Neural crest cell (in vitro differentiated cells): Measurements from ENCODE around the gene ARHGEF40. TPM values are rescaled to one million over a fixed set of nuclear protein-coding genes. Genes with fewer than 3 reads are reported as not detected.

Experiments
- DNase-seq: peaks from one replicate; pipeline ENCODE4 v3.0.0; 2021; ENCODE audit warnings: low read depth, mixed read lengths, low spot score
- H3K27ac Mint-ChIP-seq: one replicate; pipeline ENCODE4 v1.8.0; 2021; ENCODE audit warnings: mild to moderate bottlenecking, mixed read lengths; ENCODE audit not compliant: unreplicated experiment
- H3K27me3 Mint-ChIP-seq: 2 replicates; pipeline ENCODE4 v1.8.0; 2021; ENCODE audit warnings: low read depth, mild to moderate bottlenecking, mixed read lengths
- H3K36me3 Mint-ChIP-seq: 2 replicates; pipeline ENCODE4 v1.8.0; 2021; ENCODE audit warnings: low read depth, mild to moderate bottlenecking, mixed read lengths
- H3K4me1 Mint-ChIP-seq: 2 replicates; pipeline ENCODE4 v1.8.0; 2021; ENCODE audit warnings: mixed read lengths
- H3K4me3 Mint-ChIP-seq: one replicate; pipeline ENCODE4 v1.8.0; 2021; ENCODE audit warnings: mild to moderate bottlenecking, mixed read lengths
- H3K9me3 Mint-ChIP-seq: 2 replicates; pipeline ENCODE4 v1.8.0; 2021; ENCODE audit warnings: mixed read lengths
- CTCF ChIP-seq: fragments of 200-600 bp; sonication (generic); conservative IDR thresholded peaks from 2 replicates; pipeline ENCODE4 v1.5.0; 2021; ENCODE audit warnings: antibody characterized with exemption, mild to moderate bottlenecking
- total RNA-seq: library from RNA; stranded (reverse); gene quantifications from 2 replicates; pipeline ENCODE4 v1.2.1, GENCODE V29; 2021

Gene ARHGEF40
- total RNA-seq, 1 donor from 2014 or later: 73.8 TPM

GRCh38 chr14:21041676-21042433 is 28.2 kb upstream of the ARHGEF40 start, which contains the start of gene RNASE7:
Gene RNASE7, plus strand, starts transcription at chr14:21042362. Its CDS starts 631 bp downstream, at chr14:21042993.
- Mint-ChIP-seq H3K27ac (peak within 1 kb of the TSS; percentile 83), H3K36me3 (no peaks in the 10 kb centered on the region), H3K27me3 (peaks cover 32% of the 10 kb centered on the region), H3K4me3 (no peak within 1 kb of the TSS), H3K4me1 (peaks cover 7% of the 10 kb centered on the region), H3K9me3 (no peaks in the 10 kb centered on the region)
- DNase-seq: no peak
- no peak for TF ChIP-seq CTCF

GRCh38 chr14:21042918-21043317 is 27.2 kb upstream of the ARHGEF40 start:
- no peaks in the 10 kb centered on the region for H3K9me3 Mint-ChIP-seq
- no peak overlapping the region for H3K4me3 Mint-ChIP-seq
- peaks cover 7% of the 10 kb centered on the region for H3K4me1 Mint-ChIP-seq
- no peak overlapping the region for H3K27ac Mint-ChIP-seq
- no peak for DNase-seq
- TF ChIP-seq CTCF: no peak
- H3K36me3 Mint-ChIP-seq: no peaks in the 10 kb centered on the region
- peaks cover 32% of the 10 kb centered on the region for H3K27me3 Mint-ChIP-seq

GRCh38 chr14:21043387-21043973 is 26.6 kb upstream of the ARHGEF40 start:
- H3K4me3 Mint-ChIP-seq: no peak overlapping the region
- H3K27ac Mint-ChIP-seq: no peak overlapping the region
- H3K36me3 Mint-ChIP-seq: no peaks in the 10 kb centered on the region
- TF ChIP-seq CTCF: no peak
- no peak for DNase-seq
- H3K4me1 Mint-ChIP-seq: peaks cover 7% of the 10 kb centered on the region
- H3K27me3 Mint-ChIP-seq: peaks cover 32% of the 10 kb centered on the region
- no peaks in the 10 kb centered on the region for H3K9me3 Mint-ChIP-seq

- TF ChIP-seq CTCF: no peak
- H3K9me3 Mint-ChIP-seq: no peaks in the 10 kb centered on the region
- DNase-seq: no peak
- no peak overlapping the region for H3K27ac Mint-ChIP-seq
- H3K36me3 Mint-ChIP-seq: no peaks in the 10 kb centered on the region
- no peak overlapping the region for H3K4me3 Mint-ChIP-seq
- H3K27me3 Mint-ChIP-seq: peaks cover 32% of the 10 kb centered on the region
- H3K4me1 Mint-ChIP-seq: peaks cover 7% of the 10 kb centered on the region
Observed at GRCh38 chr14:21043974-21044618, 26.0 kb upstream of the ARHGEF40 start.

GRCh38 chr14:21047378-21047781 is 22.7 kb upstream of the ARHGEF40 start:
- DNase-seq: no peak
- no peaks in the 10 kb centered on the region for H3K9me3 Mint-ChIP-seq
- no peaks in the 10 kb centered on the region for H3K36me3 Mint-ChIP-seq
- no peak overlapping the region for H3K27ac Mint-ChIP-seq
- no peaks in the 10 kb centered on the region for H3K4me1 Mint-ChIP-seq
- TF ChIP-seq CTCF: no peak
- H3K27me3 Mint-ChIP-seq: peaks cover 28% of the 10 kb centered on the region
- no peak overlapping the region for H3K4me3 Mint-ChIP-seq
